Astrocyte (in vitro differentiated cells and primary cell): ENCODE results near the gene RNF157. TPM values are rescaled to one million over a fixed set of nuclear protein-coding genes. Genes with fewer than 3 reads are reported as not detected.

Experiments used
- DNase-seq: peaks from one replicate; pipeline ENCODE4 v3.0.0-alpha.2; 2010; ENCODE audit warnings: low read depth
- FAIRE-seq: peaks from 2 replicates; lab custom pipeline; 2011; peaks lifted over from hg19 to GRCh38; lab: Jason Lieb, UNC
- H2AFZ ChIP-seq: 2 replicates; pipeline ENCODE4 v1.6.0; 2012; ENCODE audit warnings: low read depth, low read length, inconsistent platforms
- H3K27ac ChIP-seq: 2 replicates; pipeline ENCODE4 v1.5.1; 2011; ENCODE audit warnings: low read depth, low read length, inconsistent platforms
- H3K27me3 ChIP-seq: 2 replicates; pipeline ENCODE4 v1.6.0; 2011; ENCODE audit warnings: low read length, inconsistent platforms; ENCODE audit not compliant: insufficient read depth
- H3K36me3 ChIP-seq: 2 replicates; pipeline ENCODE4 v1.5.1; 2011; ENCODE audit warnings: low read length, inconsistent platforms; ENCODE audit not compliant: insufficient read depth
- H3K4me1 ChIP-seq: 2 replicates; pipeline ENCODE4 v1.5.1; 2011; ENCODE audit warnings: low read length, inconsistent platforms; ENCODE audit not compliant: insufficient read depth
- H3K4me2 ChIP-seq: 2 replicates; pipeline ENCODE4 v1.6.0; 2012; ENCODE audit warnings: low read length, inconsistent platforms
- H3K4me3 ChIP-seq: 2 replicates; pipeline ENCODE4 v1.5.1; 2011; ENCODE audit warnings: low read depth, mild to moderate bottlenecking, low read length, inconsistent platforms; ENCODE audit not compliant: insufficient read depth
- H3K79me2 ChIP-seq: 2 replicates; pipeline ENCODE4 v1.6.0; 2012; ENCODE audit warnings: mild to moderate bottlenecking, low read length, inconsistent platforms; ENCODE audit not compliant: insufficient read depth
- H3K9ac ChIP-seq: 2 replicates; pipeline ENCODE4 v1.6.0; 2012; ENCODE audit warnings: mild to moderate bottlenecking, low read length, inconsistent platforms
- H3K9me3 ChIP-seq: 2 replicates; pipeline ENCODE4 v1.5.1; 2012; ENCODE audit warnings: low read depth, mild to moderate bottlenecking, low read length, inconsistent platforms; ENCODE audit not compliant: insufficient read depth
- H4K20me1 ChIP-seq: 2 replicates; pipeline ENCODE4 v1.6.0; 2012; ENCODE audit warnings: low read length, inconsistent platforms; ENCODE audit not compliant: insufficient read depth
- H3K27ac Mint-ChIP-seq: one replicate; pipeline ENCODE4 v1.8.0; 2021; ENCODE audit warnings: mild to moderate bottlenecking, mixed read lengths; ENCODE audit not compliant: unreplicated experiment
- H3K27me3 Mint-ChIP-seq: one replicate; pipeline ENCODE4 v1.8.0; 2021; ENCODE audit warnings: low read depth, mixed read lengths; ENCODE audit not compliant: unreplicated experiment
- H3K36me3 Mint-ChIP-seq: one replicate; pipeline ENCODE4 v1.8.0; 2021; ENCODE audit warnings: low read depth, mixed read lengths; ENCODE audit not compliant: unreplicated experiment
- H3K4me1 Mint-ChIP-seq: one replicate; pipeline ENCODE4 v1.8.0; 2021; ENCODE audit warnings: low read depth, mixed read lengths; ENCODE audit not compliant: unreplicated experiment
- H3K4me3 Mint-ChIP-seq: one replicate; pipeline ENCODE4 v1.8.0; 2021; ENCODE audit warnings: mild to moderate bottlenecking, moderate library complexity, mixed read lengths; ENCODE audit not compliant: unreplicated experiment
- H3K9me3 Mint-ChIP-seq: one replicate; pipeline ENCODE4 v1.8.0; 2021; ENCODE audit warnings: mild to moderate bottlenecking, mixed read lengths; ENCODE audit not compliant: unreplicated experiment
- EZH2 ChIP-seq: IDR thresholded peaks from 2 replicates; pipeline ENCODE4 v1.6.1; 2012; ENCODE audit warnings: mild to moderate bottlenecking, low read length, inconsistent platforms; ENCODE audit not compliant: insufficient read depth
- total RNA-seq: library from RNA; stranded (reverse); gene quantifications from 2 replicates; pipeline ENCODE4 v1.2.1, GENCODE V29; 2021
- TF ChIP-seq, protein P1 (sequence below): IDR thresholded peaks from 2 replicates; pipeline ENCODE4 v1.5.1; 2011; ENCODE audit warnings: low read depth, mild to moderate bottlenecking, inconsistent platforms, low read length, moderate library complexity; ENCODE audit not compliant: insufficient read depth

RNF157 gene
- total RNA-seq, 1 donor from 2014 or later = 1.4 TPM

DNA sequence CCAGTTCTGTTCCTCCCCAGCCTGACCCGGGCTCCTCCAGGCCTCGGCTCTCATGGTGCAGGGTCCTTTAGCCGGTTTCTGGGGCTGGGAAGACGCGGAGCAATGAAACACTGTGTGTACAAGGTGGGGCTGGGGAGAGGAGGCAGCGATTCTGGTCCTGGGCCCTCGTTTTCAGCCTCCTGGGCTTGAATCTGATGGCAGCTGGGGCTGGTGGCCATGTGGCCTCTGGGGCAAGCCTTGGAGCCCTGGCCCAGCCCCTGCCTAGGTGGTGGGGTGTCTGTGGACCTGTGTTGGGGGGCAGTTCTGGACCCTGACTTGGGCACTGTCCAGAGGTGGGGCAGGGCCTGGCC is 103.3 kb downstream of the RNF157 start:
- H3K36me3 Mint-ChIP-seq = no peaks in the 10 kb centered on the region
- peaks cover 50% of the 10 kb centered on the region for H3K27me3 ChIP-seq
- H3K4me1 Mint-ChIP-seq = peaks cover 14% of the 10 kb centered on the region
- no peaks in the 10 kb centered on the region for H3K36me3 ChIP-seq
- H3K9me3 Mint-ChIP-seq = no peaks in the 10 kb centered on the region
- no peaks in the 10 kb centered on the region for H3K9me3 ChIP-seq
- no peak overlapping the region for H3K27ac ChIP-seq
- H3K9ac ChIP-seq = no peak overlapping the region
- H3K4me3 Mint-ChIP-seq = no peak overlapping the region
- FAIRE-seq (no peak), DNase-seq (no peak)
- no peak overlapping the region for H2AFZ ChIP-seq
- H3K4me3 ChIP-seq = no peak overlapping the region
- H3K4me1 ChIP-seq = peaks cover 7% of the 10 kb centered on the region
- no peaks in the 10 kb centered on the region for H3K79me2 ChIP-seq
- no peak overlapping the region for H3K27ac Mint-ChIP-seq
- H3K27me3 Mint-ChIP-seq = peaks cover 44% of the 10 kb centered on the region
- no peaks in the 10 kb centered on the region for H4K20me1 ChIP-seq
- no peak overlapping the region for H3K4me2 ChIP-seq
- TF ChIP-seq, protein P1, sequence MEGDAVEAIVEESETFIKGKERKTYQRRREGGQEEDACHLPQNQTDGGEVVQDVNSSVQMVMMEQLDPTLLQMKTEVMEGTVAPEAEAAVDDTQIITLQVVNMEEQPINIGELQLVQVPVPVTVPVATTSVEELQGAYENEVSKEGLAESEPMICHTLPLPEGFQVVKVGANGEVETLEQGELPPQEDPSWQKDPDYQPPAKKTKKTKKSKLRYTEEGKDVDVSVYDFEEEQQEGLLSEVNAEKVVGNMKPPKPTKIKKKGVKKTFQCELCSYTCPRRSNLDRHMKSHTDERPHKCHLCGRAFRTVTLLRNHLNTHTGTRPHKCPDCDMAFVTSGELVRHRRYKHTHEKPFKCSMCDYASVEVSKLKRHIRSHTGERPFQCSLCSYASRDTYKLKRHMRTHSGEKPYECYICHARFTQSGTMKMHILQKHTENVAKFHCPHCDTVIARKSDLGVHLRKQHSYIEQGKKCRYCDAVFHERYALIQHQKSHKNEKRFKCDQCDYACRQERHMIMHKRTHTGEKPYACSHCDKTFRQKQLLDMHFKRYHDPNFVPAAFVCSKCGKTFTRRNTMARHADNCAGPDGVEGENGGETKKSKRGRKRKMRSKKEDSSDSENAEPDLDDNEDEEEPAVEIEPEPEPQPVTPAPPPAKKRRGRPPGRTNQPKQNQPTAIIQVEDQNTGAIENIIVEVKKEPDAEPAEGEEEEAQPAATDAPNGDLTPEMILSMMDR = no peak
- TF ChIP-seq EZH2 = no peak

DNA sequence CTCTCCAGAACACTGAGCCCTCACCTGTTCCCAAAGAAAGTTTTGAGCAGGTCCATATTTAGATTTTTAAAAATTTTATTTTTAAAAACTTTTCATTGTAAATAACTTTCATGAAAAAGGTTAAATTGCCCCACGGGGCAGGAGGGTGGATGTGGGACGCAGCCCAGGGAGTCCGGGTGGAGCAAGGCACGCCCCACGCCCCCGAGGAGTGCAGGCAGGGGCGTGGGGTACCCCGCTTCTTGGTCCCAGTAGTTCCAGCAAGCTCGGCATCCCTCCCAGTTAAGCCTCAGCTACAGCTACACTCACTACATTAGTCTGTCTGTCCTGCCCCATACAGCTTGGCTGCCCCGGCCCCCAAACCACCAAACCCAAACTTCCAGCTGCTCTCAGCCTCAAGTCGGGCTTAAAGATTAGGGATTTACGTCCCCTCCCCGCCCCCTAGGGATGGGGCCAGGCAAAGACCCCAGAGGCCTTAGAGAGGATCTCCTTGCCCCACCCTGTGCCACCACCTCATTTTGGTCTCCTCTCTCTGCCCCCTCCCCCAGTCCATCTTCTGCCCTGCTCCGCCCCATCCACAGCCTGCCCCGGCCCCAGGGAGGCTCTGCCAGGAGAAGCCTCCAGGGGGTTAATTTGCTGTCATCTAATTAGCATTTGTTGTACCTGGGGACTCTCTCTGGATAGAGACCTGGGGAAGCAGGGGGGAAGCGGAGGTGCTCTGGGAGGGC is 103.9 kb downstream of the RNF157 start:
- Mint-ChIP-seq H3K4me3 (no peak overlapping the region), H3K36me3 (no peaks in the 10 kb centered on the region), H3K27me3 (peaks cover 48% of the 10 kb centered on the region), H3K27ac (no peak overlapping the region), H3K4me1 (peaks cover 11% of the 10 kb centered on the region), H3K9me3 (no peaks in the 10 kb centered on the region)
- peaks cover 3% of the 10 kb centered on the region for H3K4me1 ChIP-seq
- H3K4me3 ChIP-seq = no peak overlapping the region
- no peaks in the 10 kb centered on the region for H3K79me2 ChIP-seq
- H3K27me3 ChIP-seq = peaks cover 52% of the 10 kb centered on the region
- no peak overlapping the region for H3K9ac ChIP-seq
- FAIRE-seq (no peak), DNase-seq (no peak)
- no peak for TF ChIP-seq EZH2
- TF ChIP-seq, protein P1 = no peak
- H4K20me1 ChIP-seq = no peaks in the 10 kb centered on the region
- no peak overlapping the region for H2AFZ ChIP-seq
- H3K9me3 ChIP-seq = no peaks in the 10 kb centered on the region
- no peaks in the 10 kb centered on the region for H3K36me3 ChIP-seq
- no peak overlapping the region for H3K4me2 ChIP-seq
- H3K27ac ChIP-seq = no peak overlapping the region

DNA sequence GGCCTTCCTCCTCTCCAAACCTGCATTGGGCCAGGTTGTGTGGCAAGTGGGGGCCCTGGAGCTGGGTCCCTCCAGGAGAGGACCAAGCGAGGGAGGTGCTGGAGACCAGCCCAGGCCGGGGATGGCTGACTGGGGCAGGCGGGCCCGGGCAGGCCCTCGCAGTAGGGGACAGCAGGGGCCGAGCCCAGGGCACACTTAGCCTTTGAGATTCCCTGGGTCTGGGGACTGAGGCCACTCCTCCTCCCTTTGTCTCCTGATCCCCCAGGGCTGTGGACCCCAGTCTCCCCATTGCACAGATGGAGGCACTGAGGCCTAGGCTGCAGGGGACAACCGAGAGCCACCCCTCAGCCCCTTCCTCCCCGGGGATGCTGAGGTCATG is 104.5 kb downstream of the RNF157 start:
- H3K4me1 Mint-ChIP-seq = peaks cover 11% of the 10 kb centered on the region
- no peak overlapping the region for H2AFZ ChIP-seq
- no peaks in the 10 kb centered on the region for H3K36me3 ChIP-seq
- no peaks in the 10 kb centered on the region for H3K79me2 ChIP-seq
- no peak overlapping the region for H3K4me2 ChIP-seq
- H3K27me3 ChIP-seq = peaks cover 51% of the 10 kb centered on the region
- FAIRE-seq (no peak), DNase-seq (no peak)
- H3K27ac Mint-ChIP-seq = no peak overlapping the region
- H3K27me3 Mint-ChIP-seq = peaks cover 53% of the 10 kb centered on the region
- no peak overlapping the region for H3K9ac ChIP-seq
- TF ChIP-seq, protein P1 = no peak
- TF ChIP-seq EZH2 = no peak
- no peaks in the 10 kb centered on the region for H4K20me1 ChIP-seq
- no peaks in the 10 kb centered on the region for H3K4me1 ChIP-seq
- no peaks in the 10 kb centered on the region for H3K9me3 Mint-ChIP-seq
- H3K4me3 Mint-ChIP-seq = no peak overlapping the region
- H3K9me3 ChIP-seq = no peaks in the 10 kb centered on the region
- no peaks in the 10 kb centered on the region for H3K36me3 Mint-ChIP-seq
- H3K4me3 ChIP-seq = no peak overlapping the region
- no peak overlapping the region for H3K27ac ChIP-seq
